ENCODE measurements around the gene RAB11FIP4. TPM values are rescaled to one million over a fixed set of nuclear protein-coding genes. Genes with fewer than 3 reads are reported as not detected.

The RAB11FIP4 gene
- total and polyA plus RNA-seq, 9 of the 15 experiments (the other 6 are each of a cell fraction or from before 2014, with no cell fraction given): 0.62 to 16.6 (median 8.9) TPM

DNA sequence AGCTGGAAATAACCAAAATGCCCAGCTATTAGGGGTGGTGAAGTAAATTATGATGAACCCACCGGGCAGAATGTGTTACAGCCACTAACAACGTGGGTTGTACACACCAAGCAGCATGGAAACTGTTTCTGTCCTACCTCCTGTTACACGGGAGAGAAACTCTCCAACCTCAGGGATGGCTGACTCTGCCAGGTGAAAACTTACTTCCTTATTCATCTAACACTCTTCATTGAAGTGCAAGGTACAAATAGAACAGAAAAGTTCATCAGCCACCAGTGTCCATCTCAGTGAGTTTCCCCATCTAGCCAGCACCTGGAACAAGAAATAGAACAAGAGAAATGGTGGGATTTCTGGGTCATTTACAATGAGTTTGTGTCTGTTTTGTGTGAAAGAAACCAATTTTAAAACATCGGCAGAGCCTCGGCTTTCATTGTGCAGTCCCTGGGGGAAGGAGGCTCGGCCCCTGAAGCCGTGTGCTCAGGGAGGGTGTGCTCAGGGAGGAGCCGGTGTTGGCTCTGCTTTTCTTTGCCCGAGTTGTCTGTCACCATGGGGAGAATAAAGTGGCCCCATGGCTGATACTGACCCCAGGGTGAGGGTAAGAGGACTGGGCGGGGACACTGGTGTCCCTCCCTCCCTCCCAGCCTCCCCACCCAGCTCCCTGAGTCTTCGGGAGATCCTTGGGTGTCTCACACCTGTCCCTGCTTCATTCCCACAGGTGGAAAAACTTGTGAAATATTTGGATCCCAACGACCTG is 39.8 kb downstream of the RAB11FIP4 start:
- H3K4me1 ChIP-seq (replicated peaks in 1 of 2; ENCODE audit: control insufficient read depth in 2 of 2, insufficient read depth in 2 of 2, low read length in 2 of 2): peaks cover 0 to 11% of the 10 kb centered on the region in 2 experiments; a peak in 2 of 5 replicates
- in situ Hi-C loops (cut with MboI) (loop anchor here (10.0 kb wide), 1 partner anchor 414 kb away; no protein-coding TSS in a partner anchor), intact Hi-C loops (cut with micrococcal nuclease) (no loop called here)
- no peak overlapping the region for H3K4me3 ChIP-seq
- no peak overlapping the region for H2AFZ ChIP-seq (ENCODE audit: low read depth, low read length)
- ChIA-PET CTCF (ENCODE audit: low intra/inter-chr PET ratio) (no interaction called here), POLR2A (interaction anchor here (0.8 kb wide), 1 partner anchor 15 kb away, joined by 3 read pairs; no protein-coding TSS in a partner anchor)
- 0 out of 4 replicates have a peak overlapping the region, but pooled peaks of 1 of the 2 experiments have one; percentile 28 for H3K9ac ChIP-seq (ENCODE audit: insufficient read depth in 1 of 2, low read depth in 2 of 2, low read length in 2 of 2)
- no TSS peak for BruUV-seq (replicated peaks)
- peaks cover 35 to 72% of the 10 kb centered on the region in 2 experiments for H3K27me3 ChIP-seq (ENCODE audit: control insufficient read depth in 2 of 2, insufficient read depth in 2 of 2, low read length in 2 of 2)
- WGBS (ENCODE audit: insufficient coverage, low coverage, missing lambda C conversion rate): 3% methylated on average over 8 of the region's 12 CpGs
- H3K79me2 ChIP-seq (ENCODE audit: control insufficient read depth, insufficient read depth, low read length): no peaks in the 10 kb centered on the region
- peaks cover 5% of the 10 kb centered on the region for H4K20me1 ChIP-seq (replicated peaks; ENCODE audit: control insufficient read depth, insufficient read depth, low read length)
- no peaks in the 10 kb centered on the region for H3K9me1 ChIP-seq (ENCODE audit: control insufficient read depth, insufficient read depth, low read length)
- DNase-seq (ENCODE audit: extremely low read depth in 1 of 4, low spot score in 3 of 4) (no peak), ATAC-seq (no peak; the same call in 2 of the 3 replicates), FAIRE-seq (no peak)
- TF ChIP-seq, protein P1, sequence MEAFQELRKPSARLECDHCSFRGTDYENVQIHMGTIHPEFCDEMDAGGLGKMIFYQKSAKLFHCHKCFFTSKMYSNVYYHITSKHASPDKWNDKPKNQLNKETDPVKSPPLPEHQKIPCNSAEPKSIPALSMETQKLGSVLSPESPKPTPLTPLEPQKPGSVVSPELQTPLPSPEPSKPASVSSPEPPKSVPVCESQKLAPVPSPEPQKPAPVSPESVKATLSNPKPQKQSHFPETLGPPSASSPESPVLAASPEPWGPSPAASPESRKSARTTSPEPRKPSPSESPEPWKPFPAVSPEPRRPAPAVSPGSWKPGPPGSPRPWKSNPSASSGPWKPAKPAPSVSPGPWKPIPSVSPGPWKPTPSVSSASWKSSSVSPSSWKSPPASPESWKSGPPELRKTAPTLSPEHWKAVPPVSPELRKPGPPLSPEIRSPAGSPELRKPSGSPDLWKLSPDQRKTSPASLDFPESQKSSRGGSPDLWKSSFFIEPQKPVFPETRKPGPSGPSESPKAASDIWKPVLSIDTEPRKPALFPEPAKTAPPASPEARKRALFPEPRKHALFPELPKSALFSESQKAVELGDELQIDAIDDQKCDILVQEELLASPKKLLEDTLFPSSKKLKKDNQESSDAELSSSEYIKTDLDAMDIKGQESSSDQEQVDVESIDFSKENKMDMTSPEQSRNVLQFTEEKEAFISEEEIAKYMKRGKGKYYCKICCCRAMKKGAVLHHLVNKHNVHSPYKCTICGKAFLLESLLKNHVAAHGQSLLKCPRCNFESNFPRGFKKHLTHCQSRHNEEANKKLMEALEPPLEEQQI (IDR thresholded peaks at IDR 0.05): no peak
- no peak for TF ChIP-seq SMARCA4 (IDR thresholded peaks at IDR 0.05)
- TF ChIP-seq TAF15 (IDR thresholded peaks at IDR 0.05; ENCODE audit: low read depth, low read length): no peak
- no peak for TF ChIP-seq TCF7L2 (IDR thresholded peaks at IDR 0.05; ENCODE audit: low read depth, low read length)
- no peak for TF ChIP-seq ZNF347 (CRISPR knock-in tag; IDR thresholded peaks at IDR 0.05; ENCODE audit: low read depth)
- no peak for TF ChIP-seq ZFPM2 (CRISPR knock-in tag; IDR thresholded peaks at IDR 0.05)
- no peak for TF ChIP-seq LEF1 (IDR thresholded peaks at IDR 0.05)
- no peaks in the 10 kb centered on the region for H3K36me3 ChIP-seq (ENCODE audit: control insufficient read depth, insufficient read depth, low read length)
- no peaks in the 10 kb centered on the region for H3K9me3 ChIP-seq (replicated peaks; ENCODE audit: control insufficient read depth, insufficient read depth, low read depth, low read length)
- H3K27ac ChIP-seq (ENCODE audit: extremely low read depth, low read depth, low read length): no peak overlapping the region
- H3K4me2 ChIP-seq (ENCODE audit: insufficient read depth, low read length): no peak overlapping the region

All from K562 (cell line).